ENCODE data around the gene WSCD1.

WSCD1 gene

GRCh38 chr17:6057562-6057961, 12.6 kb upstream of the WSCD1 start:
- in situ Hi-C loops (cut with MboI; ENCODE audit: low sequenced_read_pairs), result no loop called here

- in situ Hi-C loops (cut with MboI; ENCODE audit: low sequenced_read_pairs), result no loop called here
These were observed 10.8 kb upstream of the WSCD1 start for GRCh38 chr17:6059406-6059805.

- in situ Hi-C loops (cut with MboI; ENCODE audit: low sequenced_read_pairs), result no loop called here
These were observed 8.9 kb upstream of the WSCD1 start for GRCh38 chr17:6061290-6061689.

- in situ Hi-C loops (cut with MboI; ENCODE audit: low sequenced_read_pairs), result no loop called here
These were observed 5.3 kb upstream of the WSCD1 start for GRCh38 chr17:6064868-6065267.

GRCh38 chr17:6065351-6065750, 4.8 kb upstream of the WSCD1 start:
- in situ Hi-C loops (cut with MboI; ENCODE audit: low sequenced_read_pairs), result no loop called here

GRCh38 chr17:6066183-6066948, 3.8 kb upstream of the WSCD1 start:
- in situ Hi-C loops (cut with MboI; ENCODE audit: low sequenced_read_pairs), result no loop called here

- in situ Hi-C loops (cut with MboI; ENCODE audit: low sequenced_read_pairs), result no loop called here
These were observed 3.1 kb upstream of the WSCD1 start for GRCh38 chr17:6067060-6067459.

GRCh38 chr17:6070430-6070912, 292 bp downstream of the WSCD1 start:
- in situ Hi-C loops (cut with MboI; ENCODE audit: low sequenced_read_pairs), result no loop called here

- in situ Hi-C loops (cut with MboI; ENCODE audit: low sequenced_read_pairs), result no loop called here
These were observed 833 bp downstream of the WSCD1 start for GRCh38 chr17:6070913-6071511.

GRCh38 chr17:6071528-6072065, 1.4 kb downstream of the WSCD1 start:
- in situ Hi-C loops (cut with MboI; ENCODE audit: low sequenced_read_pairs), result no loop called here

- in situ Hi-C loops (cut with MboI; ENCODE audit: low sequenced_read_pairs), result no loop called here
These were observed 2.0 kb downstream of the WSCD1 start for GRCh38 chr17:6072157-6072556.

- in situ Hi-C loops (cut with MboI; ENCODE audit: low sequenced_read_pairs), result no loop called here
These were observed 2.4 kb downstream of the WSCD1 start for GRCh38 chr17:6072611-6073010.

- in situ Hi-C loops (cut with MboI; ENCODE audit: low sequenced_read_pairs), result no loop called here
These were observed 3.4 kb downstream of the WSCD1 start for GRCh38 chr17:6073620-6074019.

GRCh38 chr17:6075050-6075449, 4.9 kb downstream of the WSCD1 start:
- in situ Hi-C loops (cut with MboI; ENCODE audit: low sequenced_read_pairs), result no loop called here

- in situ Hi-C loops (cut with MboI; ENCODE audit: low sequenced_read_pairs), result no loop called here
These were observed 5.7 kb downstream of the WSCD1 start for GRCh38 chr17:6075845-6076244.

GRCh38 chr17:6077752-6078151, 7.6 kb downstream of the WSCD1 start:
- in situ Hi-C loops (cut with MboI; ENCODE audit: low sequenced_read_pairs), result no loop called here

- in situ Hi-C loops (cut with MboI; ENCODE audit: low sequenced_read_pairs), result no loop called here
These were observed 8.3 kb downstream of the WSCD1 start for GRCh38 chr17:6078458-6078871.

GRCh38 chr17:6079155-6079888, 9.1 kb downstream of the WSCD1 start:
- in situ Hi-C loops (cut with MboI; ENCODE audit: low sequenced_read_pairs), result no loop called here

- in situ Hi-C loops (cut with MboI; ENCODE audit: low sequenced_read_pairs), result no loop called here
These were observed 9.8 kb downstream of the WSCD1 start for GRCh38 chr17:6079960-6080359.

- in situ Hi-C loops (cut with MboI; ENCODE audit: low sequenced_read_pairs), result no loop called here
These were observed 10.7 kb downstream of the WSCD1 start for GRCh38 chr17:6080711-6081430.

GRCh38 chr17:6082335-6082734, 12.2 kb downstream of the WSCD1 start:
- in situ Hi-C loops (cut with MboI; ENCODE audit: low sequenced_read_pairs), result no loop called here
